Subcutaneous adipose tissue (tissue), 4 donors: Measurements from ENCODE around the gene DIABLO. TPM values are rescaled to one million over a fixed set of nuclear protein-coding genes. Genes with fewer than 3 reads are reported as not detected.

Experiments
- total RNA-seq, 4 donors: library from RNA; depleted of rRNA; stranded (reverse); fragments of >200 nt; gene quantifications; one replicate each; pipeline ENCODE4 v1.1.0, GENCODE V29; 2016
- TF ChIP-seq, protein P1 (sequence below): fragments of 450-650 bp; IDR thresholded peaks from one replicate; pipeline ENCODE4 v1.5.1; 2016; ENCODE audit warnings: low read depth, mild to moderate bottlenecking, control low read depth, antibody characterized with exemption, moderate library complexity

DIABLO gene
- total RNA-seq, 4 donors from 2014 or later = 25.2 to 38.3 (median 32.0) TPM

- TF ChIP-seq, protein P1, sequence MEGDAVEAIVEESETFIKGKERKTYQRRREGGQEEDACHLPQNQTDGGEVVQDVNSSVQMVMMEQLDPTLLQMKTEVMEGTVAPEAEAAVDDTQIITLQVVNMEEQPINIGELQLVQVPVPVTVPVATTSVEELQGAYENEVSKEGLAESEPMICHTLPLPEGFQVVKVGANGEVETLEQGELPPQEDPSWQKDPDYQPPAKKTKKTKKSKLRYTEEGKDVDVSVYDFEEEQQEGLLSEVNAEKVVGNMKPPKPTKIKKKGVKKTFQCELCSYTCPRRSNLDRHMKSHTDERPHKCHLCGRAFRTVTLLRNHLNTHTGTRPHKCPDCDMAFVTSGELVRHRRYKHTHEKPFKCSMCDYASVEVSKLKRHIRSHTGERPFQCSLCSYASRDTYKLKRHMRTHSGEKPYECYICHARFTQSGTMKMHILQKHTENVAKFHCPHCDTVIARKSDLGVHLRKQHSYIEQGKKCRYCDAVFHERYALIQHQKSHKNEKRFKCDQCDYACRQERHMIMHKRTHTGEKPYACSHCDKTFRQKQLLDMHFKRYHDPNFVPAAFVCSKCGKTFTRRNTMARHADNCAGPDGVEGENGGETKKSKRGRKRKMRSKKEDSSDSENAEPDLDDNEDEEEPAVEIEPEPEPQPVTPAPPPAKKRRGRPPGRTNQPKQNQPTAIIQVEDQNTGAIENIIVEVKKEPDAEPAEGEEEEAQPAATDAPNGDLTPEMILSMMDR = no peak
Measured at GRCh38 chr12:122190842-122191668, 34.8 kb downstream of the DIABLO start.

GRCh38 chr12:122189626-122190475 lies 36.0 kb downstream of the DIABLO start:
- TF ChIP-seq, protein P1 = no peak

DNA sequence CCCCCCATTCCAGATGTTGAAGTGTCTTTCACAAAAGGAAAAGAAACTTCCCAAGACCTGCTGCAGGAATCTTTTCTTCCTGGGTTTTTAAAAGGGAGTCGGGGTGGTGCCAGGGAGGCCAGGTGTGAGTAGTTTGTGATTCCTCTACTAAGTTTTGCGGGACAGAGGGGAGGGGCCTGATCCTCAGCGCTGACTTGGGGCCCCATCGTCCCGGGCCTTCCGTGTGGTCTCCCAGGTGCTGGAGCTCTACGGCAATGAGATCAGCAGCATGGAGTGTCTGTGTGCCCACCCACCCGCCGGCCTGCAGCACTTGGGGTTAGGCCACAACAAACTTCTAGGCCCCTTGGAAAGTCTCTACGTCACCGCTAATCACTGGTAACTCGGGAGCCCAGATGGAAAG lies 38.4 kb downstream of the DIABLO start:
- TF ChIP-seq, protein P1 = no peak

- TF ChIP-seq, protein P1 = no peak
Measured at GRCh38 chr12:122185494-122186082, 40.3 kb downstream of the DIABLO start.

DNA sequence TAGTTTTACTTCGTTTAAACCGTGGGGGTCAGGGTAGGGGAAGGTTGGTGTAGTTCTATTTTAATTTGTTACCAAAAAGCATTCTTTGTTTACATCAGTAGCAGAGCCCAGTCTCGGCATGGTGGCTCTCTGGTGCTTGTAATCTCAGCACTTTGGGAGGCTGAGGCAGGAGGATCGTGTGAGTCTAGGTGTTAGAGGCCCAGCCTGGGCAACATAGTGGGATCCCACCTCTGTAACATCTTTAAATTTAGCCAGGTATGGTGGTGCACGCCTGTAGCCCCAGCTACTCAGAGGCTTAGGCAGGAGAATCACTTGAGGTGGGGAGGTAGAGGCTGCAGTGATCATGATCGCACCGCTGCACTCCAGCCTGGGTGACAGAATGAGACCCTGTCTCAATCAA lies 40.8 kb downstream of the DIABLO start:
- TF ChIP-seq, protein P1 = no peak

GRCh38 chr12:122184517-122184916 lies 41.3 kb downstream of the DIABLO start:
- TF ChIP-seq, protein P1 = no peak

- TF ChIP-seq, protein P1 = no peak
Measured at GRCh38 chr12:122183588-122183940, 42.3 kb downstream of the DIABLO start.
